H1 (cell line): ENCODE measurements around the gene PSG3. TPM values are rescaled to one million over a fixed set of nuclear protein-coding genes. Genes with fewer than 3 reads are reported as not detected.
A peak's percentile ranks its signal among the peaks of the same experiment; 100 is the strongest.

Experiments used
- CTCF ChIA-PET: fragments of 300-600 bp; sonication (Branson Sonifier 250); formaldehyde crosslinking; loops from one replicate; lab custom pipeline; 2021; ENCODE audit not compliant: partially characterized antibody; lab: Charles Lee
- POLR2A ChIA-PET: fragments of 300-600 bp; sonication (Branson Sonifier 250); formaldehyde crosslinking; loops from one replicate; lab custom pipeline; 2021; ENCODE audit warnings: inconsistent platforms; ENCODE audit not compliant: partially characterized antibody; lab: Charles Lee
- DNase-seq, 2 experiments: peaks; one replicate each; pipeline versions ENCODE4 v3.0.0 to v3.0.0-alpha.2; 2010 to 2022; ENCODE audit warnings: low spot score in 2 of 2, low read depth in 1 of 2, mixed read lengths in 1 of 2
- FAIRE-seq: peaks from 2 replicates; lab custom pipeline; 2011; peaks lifted over from hg19 to GRCh38; lab: Jason Lieb, UNC
- H2AFZ ChIP-seq: 2 replicates; pipeline ENCODE4 v1.8.1; 2012; ENCODE audit warnings: low read length, inconsistent platforms
- H2AK5ac ChIP-seq: 2 replicates; pipeline ENCODE4 v1.6.1; 2013; ENCODE audit warnings: low read depth, low read length
- H2BK120ac ChIP-seq: replicated peaks from 2 replicates; pipeline ENCODE3; 2013; ENCODE audit warnings: low read depth, low read length, inconsistent platforms
- H2BK12ac ChIP-seq: 2 replicates; pipeline ENCODE4 v1.6.1; 2013; ENCODE audit warnings: low read depth, low read length
- H2BK15ac ChIP-seq: 2 replicates; pipeline ENCODE4 v1.6.1; 2013; ENCODE audit warnings: low read length
- H2BK20ac ChIP-seq: 2 replicates; pipeline ENCODE4 v1.6.1; 2013; ENCODE audit warnings: low read length
- H2BK5ac ChIP-seq: 2 replicates; pipeline ENCODE4 v1.6.1; 2013; ENCODE audit warnings: low read depth, low read length
- H3K14ac ChIP-seq: 2 replicates; pipeline ENCODE4 v1.6.1; 2013; ENCODE audit warnings: inconsistent platforms; ENCODE audit not compliant: insufficient read length
- H3K18ac ChIP-seq: 2 replicates; pipeline ENCODE4 v1.6.1; 2013; ENCODE audit warnings: low read length; ENCODE audit errors: extremely low read depth
- H3K23ac ChIP-seq: 2 replicates; pipeline ENCODE4 v1.6.1; 2013; ENCODE audit warnings: inconsistent platforms; ENCODE audit not compliant: insufficient read length
- H3K23me2 ChIP-seq: 2 replicates; pipeline ENCODE4 v1.6.1; 2013; ENCODE audit warnings: low read depth, low read length
- H3K27ac ChIP-seq: 2 replicates; pipeline ENCODE4 v1.6.1; 2011; ENCODE audit warnings: low read depth, low read length, inconsistent platforms
- H3K27me3 ChIP-seq, 4 experiments: replicated peaks in 1 of 4; 1 replicate in 1 of 4; 2 replicates in 3 of 4; pipeline versions ENCODE4 v1.6.1 to v1.8.1; 2011 to 2013; ENCODE audit warnings: low read length in 3 of 4, mild to moderate bottlenecking in 3 of 4, inconsistent platforms in 2 of 4, mixed read lengths in 2 of 4, moderate library complexity in 1 of 4; ENCODE audit not compliant: control insufficient read depth in 3 of 4, insufficient read depth in 3 of 4; ENCODE audit errors: extremely low read depth in 1 of 4
- H3K36me3 ChIP-seq, 4 experiments: 2 replicates each; pipeline versions ENCODE4 v1.6.1 to v1.8.1; 2011 to 2013; ENCODE audit warnings: mild to moderate bottlenecking in 4 of 4, low read length in 3 of 4, moderate library complexity in 2 of 4, control low read depth in 1 of 4, inconsistent platforms in 1 of 4; ENCODE audit not compliant: insufficient read depth in 4 of 4, control insufficient read depth in 2 of 4
- H3K4ac ChIP-seq: replicated peaks from 2 replicates; pipeline ENCODE3; 2013; ENCODE audit warnings: low read length, low read depth, mixed read lengths, inconsistent platforms; ENCODE audit not compliant: insufficient read length
- H3K4me1 ChIP-seq, 4 experiments: replicated peaks in 1 of 4; 1 replicate in 1 of 4; 2 replicates in 3 of 4; pipeline versions ENCODE4 v1.6.1 to v1.8.1; 2011 to 2013; ENCODE audit warnings: low read length in 3 of 4, inconsistent platforms in 2 of 4, mixed read lengths in 1 of 4; ENCODE audit not compliant: insufficient read depth in 4 of 4, control insufficient read depth in 3 of 4
- H3K4me2 ChIP-seq, 2 experiments: 2 replicates each; pipeline versions ENCODE4 v1.6.1 to v1.8.1; 2011 to 2013; ENCODE audit warnings: low read depth in 2 of 2, low read length in 2 of 2, control low read depth in 1 of 2, inconsistent platforms in 1 of 2, mild to moderate bottlenecking in 1 of 2; ENCODE audit not compliant: insufficient read depth in 1 of 2
- H3K4me3 ChIP-seq, 4 experiments: fragments of 200-600, 300-600 bp in 1 of 4; sonication (generic), shearing (Covaris generic), sonication (Bioruptor Twin) in 1 of 4; 2 replicates each; pipeline versions ENCODE4 v1.5.1 to v1.8.1; 2011 to 2016; ENCODE audit warnings: low read length in 4 of 4, low read depth in 3 of 4, control low read depth in 2 of 4, inconsistent platforms in 2 of 4, mild to moderate bottlenecking in 2 of 4, mixed read lengths in 1 of 4, moderate library complexity in 1 of 4; ENCODE audit not compliant: insufficient read depth in 2 of 4; ENCODE audit errors: extremely low read depth in 1 of 4
- H3K56ac ChIP-seq: replicated peaks from 2 replicates; pipeline ENCODE3; 2013; ENCODE audit warnings: low read depth, mild to moderate bottlenecking, mixed read lengths, low read length, inconsistent platforms; ENCODE audit not compliant: insufficient read length
- H3K79me1 ChIP-seq: 2 replicates; pipeline ENCODE4 v1.6.1; 2013; ENCODE audit warnings: low read depth, low read length, control low read depth
- H3K79me2 ChIP-seq, 2 experiments: 2 replicates each; pipeline versions ENCODE4 v1.6.1 to v1.8.1; 2012 to 2013; ENCODE audit warnings: low read length in 2 of 2, mild to moderate bottlenecking in 2 of 2, inconsistent platforms in 1 of 2; ENCODE audit not compliant: insufficient read depth in 2 of 2, control insufficient read depth in 1 of 2
- H3K9ac ChIP-seq, 4 experiments: replicated peaks in 1 of 4; 1 replicate in 1 of 4; 2 replicates in 3 of 4; pipeline versions ENCODE4 v1.6.1 to v1.8.1; 2011 to 2013; ENCODE audit warnings: low read depth in 3 of 4, low read length in 3 of 4, control low read depth in 2 of 4, mild to moderate bottlenecking in 2 of 4, moderate library complexity in 2 of 4, inconsistent platforms in 1 of 4; ENCODE audit errors: extremely low read depth in 1 of 4
- H3K9me3 ChIP-seq, 2 experiments: 2 replicates each; pipeline versions ENCODE4 v1.6.1 to v1.8.1; 2012 to 2013; ENCODE audit warnings: mild to moderate bottlenecking in 2 of 2, moderate library complexity in 2 of 2, control low read depth in 1 of 2, inconsistent platforms in 1 of 2, low read depth in 1 of 2, low read length in 1 of 2, mixed read lengths in 1 of 2; ENCODE audit not compliant: insufficient read depth in 2 of 2
- H4K20me1 ChIP-seq, 2 experiments: replicated peaks in 1 of 2; 2 replicates each; pipeline versions ENCODE3 to v1.8.1; 2011 to 2013; ENCODE audit warnings: inconsistent platforms in 2 of 2, low read length in 2 of 2, mild to moderate bottlenecking in 1 of 2; ENCODE audit not compliant: insufficient read depth in 2 of 2, control insufficient read depth in 1 of 2
- H4K5ac ChIP-seq: 2 replicates; pipeline ENCODE4 v1.6.1; 2013; ENCODE audit warnings: low read length, low read depth, mixed read lengths, inconsistent platforms; ENCODE audit not compliant: insufficient read length
- H4K8ac ChIP-seq: 2 replicates; pipeline ENCODE4 v1.8.0; 2013; ENCODE audit warnings: mild to moderate bottlenecking, moderate library complexity, low read length, inconsistent platforms; ENCODE audit not compliant: insufficient read depth; ENCODE audit errors: extremely low read depth
- H4K91ac ChIP-seq: replicated peaks from 2 replicates; pipeline ENCODE3; 2013; ENCODE audit warnings: low read length, mixed read lengths, inconsistent platforms; ENCODE audit not compliant: insufficient read length
- CBX5 ChIP-seq: fragments of 300-800, 300-1000 bp; sonication (generic); IDR thresholded peaks from 2 replicates; pipeline ENCODE4 v1.7.1; 2016; ENCODE audit warnings: antibody characterized with exemption, low read length, low read depth
- CEBPB ChIP-seq: IDR thresholded peaks from 2 replicates; pipeline ENCODE4 v1.6.1; 2012; ENCODE audit warnings: low read depth, low read length
- EP300 ChIP-seq, 2 experiments: IDR thresholded peaks; 1 replicate in 1 of 2; 2 replicates in 1 of 2; pipeline ENCODE4 v1.6.1; 2011 to 2012; ENCODE audit warnings: low read depth in 2 of 2, low read length in 2 of 2, mild to moderate bottlenecking in 2 of 2, borderline replicate concordance in 1 of 2, inconsistent platforms in 1 of 2, moderate library complexity in 1 of 2
- FOSL1 ChIP-seq: IDR thresholded peaks from 2 replicates; pipeline ENCODE4 v1.6.1; 2011; ENCODE audit warnings: mild to moderate bottlenecking, low read depth, low read length, moderate library complexity; ENCODE audit not compliant: insufficient read depth
- NRF1 ChIP-seq: IDR thresholded peaks from 2 replicates; pipeline ENCODE4 v1.6.1; 2011; ENCODE audit warnings: mild to moderate bottlenecking, low read depth, low read length, improper control_type of control experiment
- RAD21 ChIP-seq, 2 experiments: IDR thresholded peaks in 1 of 2; conservative IDR thresholded peaks in 1 of 2; 2 replicates each; pipeline ENCODE4 v1.6.1; 2011; ENCODE audit warnings: low read depth in 2 of 2, low read length in 2 of 2, improper control_type of control experiment in 1 of 2, inconsistent platforms in 1 of 2, mild to moderate bottlenecking in 1 of 2, moderate library complexity in 1 of 2
- SAP30 ChIP-seq: fragments of 300-600 bp; sonication (generic); IDR thresholded peaks from 2 replicates; pipeline ENCODE4 v1.7.1; 2012; ENCODE audit warnings: low read length, moderate library complexity, mild to moderate bottlenecking, inconsistent platforms; ENCODE audit not compliant: insufficient read depth, insufficient replicate concordance
- SIX5 ChIP-seq: IDR thresholded peaks from 2 replicates; pipeline ENCODE4 v1.6.1; 2011; ENCODE audit warnings: mild to moderate bottlenecking, low read depth, low read length
- WGBS, 2 experiments: shearing (Covaris generic) in 1 of 2; methylation state at CpG; one replicate each; pipeline versions ENCODE4 v1.1.6 to v1.1.7; 2013 to 2015; ENCODE audit warnings: low lambda C conversion rate in 2 of 2, mixed read lengths in 2 of 2, inconsistent platforms in 1 of 2, low coverage in 1 of 2, missing lambda C conversion rate in 1 of 2; ENCODE audit not compliant: insufficient replicate concordance in 2 of 2, insufficient coverage in 1 of 2, insufficient read length in 1 of 2; ENCODE audit errors: extremely low coverage in 1 of 2, missing lambda C conversion rate in 1 of 2; 5-methylcytosine and 5-hydroxymethylcytosine counted together
- polyA plus RNA-seq, 7 experiments: library from polyadenylated mRNA; depleted of rRNA in 3 of 7; stranded (reverse) in 5 of 7; unstranded in 2 of 7; fragments of >200 nt in 5 of 7; fragments of 200-250 nt in 2 of 7; gene quantifications; 1 replicate in 5 of 7; 2 replicates in 1 of 7; 4 replicates in 1 of 7; pipeline versions ENCODE4 v1.2.1 to v1.2.3, GENCODE V29; 2011 to 2013; ENCODE audit warnings: missing spikeins in 2 of 7, mixed read lengths in 2 of 7
- total RNA-seq: library from RNA; stranded (reverse); fragmentation: NEBNext Ultra II Directional; extraction: Animal tissue kit (Norgen Biotek cat#: 25700); gene quantifications from 2 replicates; pipeline ENCODE4 v1.2.1, GENCODE V29; 2021
- TF ChIP-seq, protein P1 (sequence below): IDR thresholded peaks from 2 replicates; pipeline ENCODE4 v1.6.1; 2012; ENCODE audit warnings: low read length, inconsistent platforms

Gene PSG3
- total and polyA plus RNA-seq, 2 of the 8 experiments (the other 6 are each of a cell fraction or from before 2014, with no cell fraction given) = not detected

DNA sequence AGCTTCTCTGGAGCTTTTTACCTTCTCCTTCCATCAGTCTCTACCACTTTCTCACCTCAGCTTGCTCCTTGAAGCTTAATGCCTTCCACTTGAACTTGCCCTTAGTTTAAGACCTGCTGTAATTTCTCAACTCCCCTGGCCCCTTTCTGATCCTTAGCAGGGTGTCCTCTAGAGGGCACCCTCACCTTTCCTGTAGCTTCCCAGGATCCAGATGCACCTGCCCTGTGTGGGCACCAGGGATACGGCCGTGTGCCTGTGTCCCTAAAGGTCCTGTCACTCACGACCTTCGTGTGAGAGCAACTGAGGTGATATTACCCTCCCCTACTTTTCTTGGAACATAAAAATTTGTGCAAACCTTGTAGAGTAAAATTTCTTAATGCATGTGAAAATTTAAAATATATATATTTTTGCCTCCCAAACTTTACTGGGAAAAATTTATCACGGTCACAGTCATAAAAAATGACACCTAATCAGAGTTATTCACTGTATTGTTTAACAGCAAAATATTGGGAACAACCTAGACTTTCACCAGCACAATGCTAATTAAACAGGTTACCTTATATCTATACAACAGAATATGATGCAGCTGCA is 46.4 kb downstream of the PSG3 start:
- no peak for DNase-seq
- TF ChIP-seq RAD21 (IDR thresholded peaks at IDR 0.05 in 1 of 2, conservative IDR thresholded peaks at IDR 0.05 in 1 of 2; ENCODE audit: low read depth in 2 of 2, low read length in 2 of 2) (peak; percentile 26 to 47; a peak in 3 of 4 replicates), EP300 (IDR thresholded peaks at IDR 0.05; ENCODE audit: borderline replicate concordance in 1 of 2, low read depth in 2 of 2, low read length in 2 of 2) (no peak), NRF1 (no peak), SAP30 (no peak), FOSL1 (no peak), CBX5 (no peak), SIX5 (no peak), CEBPB (no peak)
- TF ChIP-seq, protein P1, sequence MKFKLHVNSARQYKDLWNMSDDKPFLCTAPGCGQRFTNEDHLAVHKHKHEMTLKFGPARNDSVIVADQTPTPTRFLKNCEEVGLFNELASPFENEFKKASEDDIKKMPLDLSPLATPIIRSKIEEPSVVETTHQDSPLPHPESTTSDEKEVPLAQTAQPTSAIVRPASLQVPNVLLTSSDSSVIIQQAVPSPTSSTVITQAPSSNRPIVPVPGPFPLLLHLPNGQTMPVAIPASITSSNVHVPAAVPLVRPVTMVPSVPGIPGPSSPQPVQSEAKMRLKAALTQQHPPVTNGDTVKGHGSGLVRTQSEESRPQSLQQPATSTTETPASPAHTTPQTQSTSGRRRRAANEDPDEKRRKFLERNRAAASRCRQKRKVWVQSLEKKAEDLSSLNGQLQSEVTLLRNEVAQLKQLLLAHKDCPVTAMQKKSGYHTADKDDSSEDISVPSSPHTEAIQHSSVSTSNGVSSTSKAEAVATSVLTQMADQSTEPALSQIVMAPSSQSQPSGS = no peak

More for the DNA sequence above, 46.4 kb downstream of the PSG3 start:
- H3K18ac ChIP-seq = no peak overlapping the region
- no peak overlapping the region for H3K23ac ChIP-seq
- 61% methylated on average over 5 of the region's 5 CpGs; no CpG with 5 or more reads in 1 of the 2 experiments for WGBS, 2 experiments
- H3K27me3 ChIP-seq = no peaks in the 10 kb centered on the region
- H2BK12ac ChIP-seq = no peak overlapping the region
- no peak overlapping the region for H2AK5ac ChIP-seq
- peaks cover 60 to 75% of the 10 kb centered on the region in 2 experiments for H3K9me3 ChIP-seq
- no peaks in the 10 kb centered on the region for H3K79me2 ChIP-seq
- no peak overlapping the region for H3K4ac ChIP-seq
- no peaks in the 10 kb centered on the region for H3K79me1 ChIP-seq
- no peak overlapping the region for H3K56ac ChIP-seq
- no peak overlapping the region for H4K91ac ChIP-seq
- H3K23me2 ChIP-seq = no peaks in the 10 kb centered on the region
- CTCF ChIA-PET = interaction anchor here (2.7 kb wide), 1 partner anchor 10 kb away, joined by 17 read pairs; no protein-coding TSS in a partner anchor
- no peak overlapping the region for H3K9ac ChIP-seq
- no peak overlapping the region for H2BK120ac ChIP-seq
- no peak overlapping the region for H3K27ac ChIP-seq
- no peak overlapping the region for H2BK20ac ChIP-seq
- H2BK5ac ChIP-seq = no peak overlapping the region
- H2AFZ ChIP-seq = no peak overlapping the region
- H4K8ac ChIP-seq = no peak overlapping the region
- no peak overlapping the region for H3K4me2 ChIP-seq
- POLR2A ChIA-PET = no interaction called here
- H3K36me3 ChIP-seq = no peaks in the 10 kb centered on the region
- H3K14ac ChIP-seq = no peak overlapping the region
- no peak for FAIRE-seq
- H4K5ac ChIP-seq = no peak overlapping the region
- no peak overlapping the region for H2BK15ac ChIP-seq
- no peak overlapping the region for H3K4me3 ChIP-seq
- H3K4me1 ChIP-seq = no peaks in the 10 kb centered on the region
- H4K20me1 ChIP-seq = no peaks in the 10 kb centered on the region
